ENCODE results near the gene DSCAM. TPM values are rescaled to one million over a fixed set of nuclear protein-coding genes. Genes with fewer than 3 reads are reported as not detected.

DSCAM gene
- total and polyA plus RNA-seq, 2 donors (not counting 1 experiment from before 2014, with no cell fraction given), result not detected

DNA sequence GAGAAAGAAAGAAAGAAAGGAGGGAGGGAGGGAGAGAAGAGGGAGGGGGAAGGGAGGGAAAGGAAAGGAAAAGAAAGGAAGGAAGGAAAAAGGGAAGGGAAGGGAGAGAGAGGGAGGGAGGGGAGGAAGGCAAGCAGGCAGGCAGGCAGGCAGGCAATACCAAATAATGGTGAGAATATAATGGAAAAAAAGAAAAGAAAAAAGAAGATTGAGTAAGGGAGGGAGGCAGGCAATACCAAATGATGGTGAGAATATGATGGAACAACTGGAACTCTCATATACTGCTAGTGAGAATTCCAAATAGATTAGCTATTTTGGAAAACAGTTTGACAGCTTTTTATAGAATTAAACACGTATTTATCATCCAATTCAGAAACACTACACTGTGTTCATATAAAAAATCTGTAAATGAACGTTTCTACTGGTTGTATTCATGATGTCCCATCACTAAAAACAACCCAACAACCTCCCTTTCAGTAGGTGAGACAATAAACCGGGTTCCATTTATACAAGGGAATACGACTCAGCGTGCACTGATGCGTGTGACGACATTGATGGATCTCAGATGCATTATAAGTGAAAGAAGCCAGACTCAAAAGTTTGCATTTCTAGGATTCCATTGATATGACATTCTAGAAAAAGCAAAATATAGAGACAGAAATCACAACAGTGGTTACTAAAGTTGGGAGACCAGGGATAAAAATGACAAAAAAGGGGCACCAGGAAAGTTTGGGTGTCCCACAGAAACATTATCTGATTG, 226.4 kb downstream of the DSCAM start:
- ChIA-PET CTCF (no interaction called here), POLR2A (no interaction called here)
- no peaks in the 10 kb centered on the region for H3K79me2 ChIP-seq (ENCODE audit: control insufficient read depth, insufficient read depth, low read length)
- ATAC-seq (ENCODE audit: low read depth), result no peak
- intact Hi-C loops (cut with micrococcal nuclease), result no loop called here
- no peaks in the 10 kb centered on the region for H3K36me3 ChIP-seq (replicated peaks in 1 of 2; ENCODE audit: control extremely low read depth in 1 of 2, control insufficient read depth in 1 of 2, extremely low read depth in 1 of 2, insufficient read depth in 2 of 2, low read length in 1 of 2)
- no peak for DNase-seq
- Mint-ChIP-seq H3K4me1 (no peaks in the 10 kb centered on the region), H3K9me3 (ENCODE audit: insufficient read depth) (no peaks in the 10 kb centered on the region), H3K27ac (no peak overlapping the region), H3K27me3 (no peaks in the 10 kb centered on the region), H3K4me3 (no peak overlapping the region)
- TF ChIP-seq EZH2 (IDR thresholded peaks at IDR 0.05; ENCODE audit: borderline replicate concordance, insufficient read depth, low read depth, low read length, poor library complexity, severe bottlenecking), result no peak
- TF ChIP-seq, protein P1, sequence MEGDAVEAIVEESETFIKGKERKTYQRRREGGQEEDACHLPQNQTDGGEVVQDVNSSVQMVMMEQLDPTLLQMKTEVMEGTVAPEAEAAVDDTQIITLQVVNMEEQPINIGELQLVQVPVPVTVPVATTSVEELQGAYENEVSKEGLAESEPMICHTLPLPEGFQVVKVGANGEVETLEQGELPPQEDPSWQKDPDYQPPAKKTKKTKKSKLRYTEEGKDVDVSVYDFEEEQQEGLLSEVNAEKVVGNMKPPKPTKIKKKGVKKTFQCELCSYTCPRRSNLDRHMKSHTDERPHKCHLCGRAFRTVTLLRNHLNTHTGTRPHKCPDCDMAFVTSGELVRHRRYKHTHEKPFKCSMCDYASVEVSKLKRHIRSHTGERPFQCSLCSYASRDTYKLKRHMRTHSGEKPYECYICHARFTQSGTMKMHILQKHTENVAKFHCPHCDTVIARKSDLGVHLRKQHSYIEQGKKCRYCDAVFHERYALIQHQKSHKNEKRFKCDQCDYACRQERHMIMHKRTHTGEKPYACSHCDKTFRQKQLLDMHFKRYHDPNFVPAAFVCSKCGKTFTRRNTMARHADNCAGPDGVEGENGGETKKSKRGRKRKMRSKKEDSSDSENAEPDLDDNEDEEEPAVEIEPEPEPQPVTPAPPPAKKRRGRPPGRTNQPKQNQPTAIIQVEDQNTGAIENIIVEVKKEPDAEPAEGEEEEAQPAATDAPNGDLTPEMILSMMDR (IDR thresholded peaks at IDR 0.05), result no peak
- H3K27me3 ChIP-seq (replicated peaks in 1 of 4; ENCODE audit: control extremely low read depth in 1 of 4, control insufficient read depth in 3 of 4, insufficient read depth in 4 of 4, low read length in 3 of 4), result no peaks in the 10 kb centered on the region
- no peak overlapping the region for H3K27ac ChIP-seq (ENCODE audit: low read length in 2 of 2)
- no peak overlapping the region for H3K4me3 ChIP-seq (ENCODE audit: control extremely low read depth in 1 of 5, extremely low read depth in 1 of 5, insufficient read depth in 1 of 5, low read depth in 2 of 5, low read length in 4 of 5)
- H4K20me1 ChIP-seq (ENCODE audit: control insufficient read depth, insufficient read depth, low read length, poor library complexity, severe bottlenecking), result no peaks in the 10 kb centered on the region
- no peak overlapping the region for H3K4me2 ChIP-seq (replicated peaks; ENCODE audit: low read depth, low read length, poor library complexity, severe bottlenecking)
- no peaks in the 10 kb centered on the region for H3K4me1 ChIP-seq (ENCODE audit: control insufficient read depth in 2 of 2, insufficient read depth in 2 of 2, low read length in 2 of 2)
- H3K9ac ChIP-seq (ENCODE audit: low read length), result no peak overlapping the region
- WGBS (ENCODE audit: insufficient coverage), result no CpG with 5 or more reads among the region's 7 CpGs
- no peak overlapping the region for H2AFZ ChIP-seq (ENCODE audit: insufficient read depth, low read depth, low read length, poor library complexity, severe bottlenecking)
- H3K9me3 ChIP-seq (ENCODE audit: control extremely low read depth in 1 of 3, control insufficient read depth in 2 of 3, insufficient read depth in 1 of 3, low read length in 2 of 3), result peaks cover 0 to 19% (median 0%) of the 10 kb centered on the region in 3 donors

DNA sequence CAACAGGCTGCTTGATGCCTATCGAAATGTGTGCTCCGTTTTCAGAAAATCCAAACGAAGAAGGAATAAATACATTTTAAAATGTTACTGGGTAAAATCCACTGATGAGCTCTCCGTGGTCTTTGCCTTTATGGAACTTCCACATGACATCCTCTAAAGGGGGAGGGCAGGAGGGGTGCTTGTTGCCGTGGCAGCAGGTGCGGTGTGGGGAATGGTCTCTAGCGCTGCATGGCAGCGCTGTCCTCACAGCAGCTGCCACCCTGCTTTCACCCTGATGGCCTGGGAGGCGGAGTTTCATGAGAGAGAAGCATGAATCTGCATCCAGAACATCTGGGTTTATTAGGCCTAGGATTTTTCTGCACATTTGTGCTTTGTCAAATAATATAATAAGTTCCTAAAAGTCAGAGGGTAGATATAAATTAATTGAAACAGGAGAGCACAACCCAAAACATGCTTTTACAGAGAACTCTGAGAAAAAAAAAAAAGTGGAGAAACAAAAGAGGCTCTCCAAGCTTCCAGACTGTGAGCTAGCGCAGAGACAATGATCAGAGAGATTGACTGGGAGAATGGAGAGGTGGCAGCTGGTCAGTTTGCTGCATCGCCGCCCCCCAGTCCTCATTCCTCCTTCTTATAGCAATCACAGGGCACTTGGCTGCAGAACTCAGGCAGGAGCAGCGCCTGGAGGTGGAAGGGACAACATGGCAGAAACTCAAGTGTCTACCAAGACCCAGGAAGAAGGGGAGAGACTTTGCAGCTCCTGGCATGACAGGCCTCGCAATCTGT, 228.6 kb downstream of the DSCAM start:
- POLR2A ChIA-PET, result no interaction called here
- Histone ChIP-seq H3K9ac (ENCODE audit: low read length) (no peak overlapping the region), H3K4me3 (ENCODE audit: control extremely low read depth in 1 of 5, extremely low read depth in 1 of 5, insufficient read depth in 1 of 5, low read depth in 2 of 5, low read length in 4 of 5) (no peak overlapping the region), H3K27me3 (replicated peaks in 1 of 4; ENCODE audit: control extremely low read depth in 1 of 4, control insufficient read depth in 3 of 4, insufficient read depth in 4 of 4, low read length in 3 of 4) (no peaks in the 10 kb centered on the region), H3K9me3 (ENCODE audit: control extremely low read depth in 1 of 3, control insufficient read depth in 2 of 3, insufficient read depth in 1 of 3, low read length in 2 of 3) (peaks cover 0 to 19% (median 0%) of the 10 kb centered on the region in 3 donors), H3K27ac (ENCODE audit: low read length in 2 of 2) (no peak overlapping the region), H2AFZ (ENCODE audit: insufficient read depth, low read depth, low read length, poor library complexity, severe bottlenecking) (no peak overlapping the region), H3K79me2 (ENCODE audit: control insufficient read depth, insufficient read depth, low read length) (no peaks in the 10 kb centered on the region), H4K20me1 (ENCODE audit: control insufficient read depth, insufficient read depth, low read length, poor library complexity, severe bottlenecking) (no peaks in the 10 kb centered on the region), H3K4me1 (ENCODE audit: control insufficient read depth in 2 of 2, insufficient read depth in 2 of 2, low read length in 2 of 2) (no peaks in the 10 kb centered on the region), H3K36me3 (replicated peaks in 1 of 2; ENCODE audit: control extremely low read depth in 1 of 2, control insufficient read depth in 1 of 2, extremely low read depth in 1 of 2, insufficient read depth in 2 of 2, low read length in 1 of 2) (no peaks in the 10 kb centered on the region), H3K4me2 (replicated peaks; ENCODE audit: low read depth, low read length, poor library complexity, severe bottlenecking) (no peak overlapping the region)
- CTCF ChIA-PET, result no interaction called here
- intact Hi-C loops (cut with micrococcal nuclease), result no loop called here
- H3K9me3 Mint-ChIP-seq (ENCODE audit: insufficient read depth), result no peaks in the 10 kb centered on the region
- WGBS (ENCODE audit: insufficient coverage), result 95% methylated on average over 7 of the region's 14 CpGs
- no peak for TF ChIP-seq EZH2 (IDR thresholded peaks at IDR 0.05; ENCODE audit: borderline replicate concordance, insufficient read depth, low read depth, low read length, poor library complexity, severe bottlenecking)
- TF ChIP-seq, protein P1 (IDR thresholded peaks at IDR 0.05), result no peak
- no peaks in the 10 kb centered on the region for H3K4me1 Mint-ChIP-seq
- H3K27me3 Mint-ChIP-seq, result no peaks in the 10 kb centered on the region
- DNase-seq, result no peak
- H3K27ac Mint-ChIP-seq, result no peak overlapping the region
- no peak for ATAC-seq (ENCODE audit: low read depth)
- H3K4me3 Mint-ChIP-seq, result no peak overlapping the region
